GM12874 (cell line): ENCODE data around the gene GOLGA6A.
A peak's percentile ranks its signal among the peaks of the same experiment; 100 is the strongest.

Source experiments
- CTCF ChIP-seq: IDR thresholded peaks from 2 replicates; pipeline ENCODE4 v1.5.1; 2011; ENCODE audit warnings: low read depth, mild to moderate bottlenecking, control low read depth, low read length, moderate library complexity; ENCODE audit not compliant: insufficient read depth

GOLGA6A gene

DNA sequence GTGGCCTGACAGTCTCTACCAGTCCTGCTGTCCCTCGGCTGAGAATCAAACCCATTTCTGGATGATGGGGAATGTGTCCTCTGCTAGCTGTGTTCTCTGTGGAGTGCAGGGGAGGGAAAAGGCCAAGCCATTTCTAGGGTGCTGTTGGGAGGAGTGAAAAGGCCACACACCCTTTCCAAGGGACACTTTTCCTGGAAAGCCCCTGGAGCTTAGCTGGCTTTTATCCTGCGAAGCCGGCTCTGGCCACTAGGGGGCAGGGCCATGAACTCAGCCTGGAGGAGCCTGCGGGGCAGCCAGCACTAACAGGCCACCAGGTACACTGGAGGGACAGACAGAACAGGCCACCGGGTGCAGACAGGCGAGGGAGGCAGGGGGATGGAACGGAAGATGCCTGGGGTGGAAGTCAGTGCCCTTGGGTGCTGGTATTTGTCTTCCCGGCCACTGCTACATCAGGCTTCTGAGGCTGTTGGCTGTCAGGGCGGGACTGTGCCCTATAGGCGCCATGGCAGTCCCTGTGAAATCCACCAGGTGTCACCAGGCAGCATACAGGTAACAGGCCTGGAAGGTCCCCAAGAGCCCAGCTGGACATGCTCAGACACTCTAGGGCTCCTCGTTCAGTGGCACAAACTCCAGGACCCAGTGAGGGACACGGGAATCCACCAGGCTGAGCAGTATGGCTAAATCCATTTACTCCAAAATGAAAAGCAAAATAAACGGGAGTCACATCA, 16.5 kb downstream of the GOLGA6A start:
- TF ChIP-seq CTCF, result 0 out of 2 replicates have a peak, but pooled peaks have one; percentile 26

DNA sequence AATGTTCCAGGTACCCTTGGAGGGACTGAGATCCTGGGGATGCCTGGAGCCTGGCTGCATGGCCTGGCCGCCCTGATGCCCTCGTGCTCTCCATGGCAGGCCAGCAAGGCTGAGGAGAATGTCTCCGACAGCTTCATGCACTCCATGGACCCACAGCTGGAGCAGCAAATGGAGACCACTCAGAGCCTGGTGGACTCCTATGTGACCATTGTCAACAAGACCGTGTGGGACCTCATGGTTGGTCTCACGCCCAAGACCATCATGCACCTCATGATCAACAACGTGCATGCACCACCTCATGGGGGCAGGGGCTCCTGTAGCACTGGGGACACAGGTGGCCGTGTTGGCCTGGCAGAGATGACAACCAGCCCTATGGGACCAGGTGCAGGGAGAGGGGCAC, 19.7 kb downstream of the GOLGA6A start:
- no peak for TF ChIP-seq CTCF

GRCh38 chr15:74062236-74062635, 20.1 kb downstream of the GOLGA6A start:
- no peak for TF ChIP-seq CTCF

DNA sequence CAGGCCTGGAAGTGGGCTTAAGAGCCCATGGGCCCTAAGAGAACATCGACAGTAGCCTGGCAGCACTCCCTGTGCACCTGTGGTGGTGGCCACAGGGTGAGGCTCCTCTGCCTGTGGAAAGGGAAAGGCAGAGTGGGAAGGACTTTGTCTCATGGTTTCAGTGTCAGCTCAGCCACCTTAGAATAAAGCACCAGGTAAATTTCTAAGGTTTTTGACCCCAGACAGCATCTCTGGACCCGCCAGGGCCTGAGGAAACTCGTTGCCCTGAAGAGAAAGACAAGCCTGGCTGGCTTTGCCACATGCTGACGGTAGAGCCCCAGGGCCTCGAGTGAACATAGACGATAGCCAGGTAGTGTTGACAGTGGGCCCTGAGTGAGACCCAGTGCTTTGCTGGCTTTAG, 22.1 kb downstream of the GOLGA6A start:
- no peak for TF ChIP-seq CTCF

- TF ChIP-seq CTCF, result no peak
Observed at GRCh38 chr15:74055804-74056203, 26.5 kb downstream of the GOLGA6A start.

GRCh38 chr15:74053941-74054529, 28.3 kb downstream of the GOLGA6A start:
- TF ChIP-seq CTCF, result peak; percentile 73

- TF ChIP-seq CTCF, result no peak
Observed at GRCh38 chr15:74053517-74053916, 28.8 kb downstream of the GOLGA6A start.
